C4-2B (cell line): Measurements from ENCODE around the gene FBXL20.

Experiments used
- ZFX ChIP-seq: fragments of 450-650 bp; IDR thresholded peaks from 2 replicates; pipeline ENCODE4 v1.6.1; 2017
- TF ChIP-seq, protein P1 (sequence below): fragments of 450-650 bp; conservative IDR thresholded peaks from 2 replicates; pipeline ENCODE4 v1.5.1; 2017; ENCODE audit warnings: mild to moderate bottlenecking

DNA sequence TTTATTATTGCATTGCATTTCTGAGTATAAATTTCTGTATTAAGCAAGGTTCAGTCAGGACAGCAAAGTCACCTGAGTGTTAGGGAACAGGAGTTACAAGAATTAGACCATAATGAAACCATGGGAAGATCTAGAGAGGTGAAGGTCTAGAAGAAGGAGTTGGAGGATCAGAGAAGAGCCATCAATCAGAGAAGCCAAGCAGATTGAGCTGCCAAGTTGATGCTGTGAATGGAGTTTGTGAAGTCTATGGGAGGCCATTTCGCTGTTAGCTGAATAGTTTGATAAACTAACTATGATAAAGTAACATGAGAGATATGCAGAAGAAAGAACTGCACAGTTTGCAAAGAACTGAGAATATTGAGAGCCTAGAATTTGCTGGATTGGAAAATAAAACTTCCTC lies 40.4 kb downstream of the FBXL20 start:
- TF ChIP-seq, protein P1, sequence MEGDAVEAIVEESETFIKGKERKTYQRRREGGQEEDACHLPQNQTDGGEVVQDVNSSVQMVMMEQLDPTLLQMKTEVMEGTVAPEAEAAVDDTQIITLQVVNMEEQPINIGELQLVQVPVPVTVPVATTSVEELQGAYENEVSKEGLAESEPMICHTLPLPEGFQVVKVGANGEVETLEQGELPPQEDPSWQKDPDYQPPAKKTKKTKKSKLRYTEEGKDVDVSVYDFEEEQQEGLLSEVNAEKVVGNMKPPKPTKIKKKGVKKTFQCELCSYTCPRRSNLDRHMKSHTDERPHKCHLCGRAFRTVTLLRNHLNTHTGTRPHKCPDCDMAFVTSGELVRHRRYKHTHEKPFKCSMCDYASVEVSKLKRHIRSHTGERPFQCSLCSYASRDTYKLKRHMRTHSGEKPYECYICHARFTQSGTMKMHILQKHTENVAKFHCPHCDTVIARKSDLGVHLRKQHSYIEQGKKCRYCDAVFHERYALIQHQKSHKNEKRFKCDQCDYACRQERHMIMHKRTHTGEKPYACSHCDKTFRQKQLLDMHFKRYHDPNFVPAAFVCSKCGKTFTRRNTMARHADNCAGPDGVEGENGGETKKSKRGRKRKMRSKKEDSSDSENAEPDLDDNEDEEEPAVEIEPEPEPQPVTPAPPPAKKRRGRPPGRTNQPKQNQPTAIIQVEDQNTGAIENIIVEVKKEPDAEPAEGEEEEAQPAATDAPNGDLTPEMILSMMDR, result no peak
- no peak for TF ChIP-seq ZFX
